Loucy (cell line): Measurements from ENCODE around the gene KANTR.

Source experiments
- H2AFZ ChIP-seq: fragments of 200-600 bp; sonication (generic); 2 replicates; pipeline ENCODE4 v1.6.0; 2016; ENCODE audit warnings: antibody characterized with exemption, mild to moderate bottlenecking, low read length, moderate library complexity
- H3F3A ChIP-seq: fragments of 200-600 bp; 2 replicates; pipeline ENCODE4 v1.6.0; 2016; ENCODE audit warnings: antibody characterized with exemption, low read depth, mild to moderate bottlenecking
- H3K27me3 ChIP-seq: fragments of 200-600 bp; sonication (generic); 2 replicates; pipeline ENCODE4 v1.6.1; 2014; ENCODE audit warnings: low read length, mild to moderate bottlenecking; ENCODE audit not compliant: insufficient read depth, poor library complexity, severe bottlenecking
- H3K36me3 ChIP-seq: fragments of 200-600 bp; sonication (generic); 2 replicates; pipeline ENCODE4 v1.6.1; 2016; ENCODE audit warnings: low read length; ENCODE audit not compliant: insufficient read depth
- H3K4me1 ChIP-seq: fragments of 200-600 bp; sonication (generic); 2 replicates; pipeline ENCODE4 v1.5.1; 2014; ENCODE audit warnings: low read length, mild to moderate bottlenecking; ENCODE audit not compliant: insufficient read depth, poor library complexity, severe bottlenecking
- H3K4me2 ChIP-seq: fragments of 200-600 bp; sonication (generic); 2 replicates; pipeline ENCODE4 v1.6.0; 2014; ENCODE audit warnings: antibody characterized with exemption, low read length, low read depth, mild to moderate bottlenecking; ENCODE audit not compliant: poor library complexity, severe bottlenecking
- H3K4me3 ChIP-seq: fragments of 200-600 bp; sonication (generic); 2 replicates; pipeline ENCODE4 v1.5.1; 2014; ENCODE audit warnings: low read length, mild to moderate bottlenecking, mixed read lengths; ENCODE audit not compliant: poor library complexity, severe bottlenecking
- H3K79me2 ChIP-seq: fragments of 200-600 bp; sonication (generic); 2 replicates; pipeline ENCODE4 v1.6.1; 2014; ENCODE audit warnings: low read length; ENCODE audit not compliant: insufficient read depth
- H3K9ac ChIP-seq: fragments of 200-600 bp; sonication (generic); 2 replicates; pipeline ENCODE4 v1.6.0; 2014; ENCODE audit warnings: mild to moderate bottlenecking, low read depth, low read length, moderate library complexity; ENCODE audit not compliant: poor library complexity, severe bottlenecking
- H3K9me2 ChIP-seq: fragments of 200-600 bp; sonication (generic); replicated peaks from 2 replicates; pipeline ENCODE4 v1.6.1; 2016; ENCODE audit warnings: low read depth, low read length, mixed read lengths
- H3K9me3 ChIP-seq: fragments of 200-600 bp; sonication (generic); 2 replicates; pipeline ENCODE4 v1.6.1; 2014; ENCODE audit warnings: mild to moderate bottlenecking, antibody characterized with exemption, low read length, low read depth; ENCODE audit not compliant: insufficient read depth
- H4K20me1 ChIP-seq: fragments of 200-600 bp; sonication (generic); 2 replicates; pipeline ENCODE4 v1.6.0; 2014; ENCODE audit warnings: antibody characterized with exemption, low read length, mild to moderate bottlenecking; ENCODE audit not compliant: insufficient read depth, poor library complexity, severe bottlenecking
- CTCF ChIP-seq: fragments of 200-600 bp; sonication (generic); conservative IDR thresholded peaks from 2 replicates; pipeline ENCODE4 v1.5.1; 2014; ENCODE audit warnings: mild to moderate bottlenecking, antibody characterized with exemption, low read length
- EZH2phosphoT487 ChIP-seq: fragments of 200-600 bp; IDR thresholded peaks from 2 replicates; pipeline ENCODE4 v1.6.1; 2018; ENCODE audit warnings: antibody characterized with exemption, mild to moderate bottlenecking, moderate library complexity, borderline replicate concordance

The KANTR gene

GRCh38 chrX:53153581-53153980, 59.6 kb downstream of the KANTR start:
- no peak overlapping the region for H2AFZ ChIP-seq
- no peaks in the 10 kb centered on the region for H3K4me1 ChIP-seq
- H4K20me1 ChIP-seq: no peaks in the 10 kb centered on the region
- H3K9me2 ChIP-seq: no peaks in the 10 kb centered on the region
- no peaks in the 10 kb centered on the region for H3K36me3 ChIP-seq
- H3K27me3 ChIP-seq: no peaks in the 10 kb centered on the region
- no peak overlapping the region for H3K4me3 ChIP-seq
- H3K4me2 ChIP-seq: no peak overlapping the region
- TF ChIP-seq EZH2phosphoT487: no peak
- TF ChIP-seq CTCF: no peak
- H3F3A ChIP-seq: no peaks in the 10 kb centered on the region
- no peaks in the 10 kb centered on the region for H3K79me2 ChIP-seq
- no peaks in the 10 kb centered on the region for H3K9me3 ChIP-seq
- no peak overlapping the region for H3K9ac ChIP-seq

GRCh38 chrX:53155512-53156206, 61.7 kb downstream of the KANTR start:
- H3K9me2 ChIP-seq: no peaks in the 10 kb centered on the region
- no peak for TF ChIP-seq CTCF
- no peak for TF ChIP-seq EZH2phosphoT487
- no peak overlapping the region for H3K4me3 ChIP-seq
- no peaks in the 10 kb centered on the region for H3F3A ChIP-seq
- H3K79me2 ChIP-seq: no peaks in the 10 kb centered on the region
- no peak overlapping the region for H3K9ac ChIP-seq
- H3K36me3 ChIP-seq: no peaks in the 10 kb centered on the region
- no peaks in the 10 kb centered on the region for H3K27me3 ChIP-seq
- H3K4me1 ChIP-seq: no peaks in the 10 kb centered on the region
- H3K4me2 ChIP-seq: no peak overlapping the region
- no peaks in the 10 kb centered on the region for H4K20me1 ChIP-seq
- no peaks in the 10 kb centered on the region for H3K9me3 ChIP-seq
- no peak overlapping the region for H2AFZ ChIP-seq

GRCh38 chrX:53156207-53156596, 62.3 kb downstream of the KANTR start:
- Histone ChIP-seq H3K9me3 (no peaks in the 10 kb centered on the region), H3F3A (no peaks in the 10 kb centered on the region), H3K4me2 (no peak overlapping the region), H3K27me3 (no peaks in the 10 kb centered on the region), H3K79me2 (no peaks in the 10 kb centered on the region), H3K9ac (no peak overlapping the region), H3K4me3 (no peak overlapping the region), H3K36me3 (no peaks in the 10 kb centered on the region), H4K20me1 (no peaks in the 10 kb centered on the region), H3K9me2 (no peaks in the 10 kb centered on the region), H3K4me1 (no peaks in the 10 kb centered on the region), H2AFZ (no peak overlapping the region)
- TF ChIP-seq EZH2phosphoT487: no peak

- Histone ChIP-seq H3K79me2 (no peaks in the 10 kb centered on the region), H3K4me1 (no peaks in the 10 kb centered on the region), H2AFZ (no peak overlapping the region), H3K4me3 (no peak overlapping the region), H3K9ac (no peak overlapping the region), H3K27me3 (no peaks in the 10 kb centered on the region), H3F3A (no peaks in the 10 kb centered on the region), H4K20me1 (no peaks in the 10 kb centered on the region), H3K4me2 (no peak overlapping the region), H3K36me3 (no peaks in the 10 kb centered on the region), H3K9me2 (no peaks in the 10 kb centered on the region), H3K9me3 (no peaks in the 10 kb centered on the region)
- no peak for TF ChIP-seq CTCF
- no peak for TF ChIP-seq EZH2phosphoT487
Observed at GRCh38 chrX:53159184-53159583, 65.2 kb downstream of the KANTR start.
